ENCODE data around the gene CHKA. TPM values are rescaled to one million over a fixed set of nuclear protein-coding genes. Genes with fewer than 3 reads are reported as not detected.

The CHKA gene
- total RNA-seq, result 66.2 TPM

DNA sequence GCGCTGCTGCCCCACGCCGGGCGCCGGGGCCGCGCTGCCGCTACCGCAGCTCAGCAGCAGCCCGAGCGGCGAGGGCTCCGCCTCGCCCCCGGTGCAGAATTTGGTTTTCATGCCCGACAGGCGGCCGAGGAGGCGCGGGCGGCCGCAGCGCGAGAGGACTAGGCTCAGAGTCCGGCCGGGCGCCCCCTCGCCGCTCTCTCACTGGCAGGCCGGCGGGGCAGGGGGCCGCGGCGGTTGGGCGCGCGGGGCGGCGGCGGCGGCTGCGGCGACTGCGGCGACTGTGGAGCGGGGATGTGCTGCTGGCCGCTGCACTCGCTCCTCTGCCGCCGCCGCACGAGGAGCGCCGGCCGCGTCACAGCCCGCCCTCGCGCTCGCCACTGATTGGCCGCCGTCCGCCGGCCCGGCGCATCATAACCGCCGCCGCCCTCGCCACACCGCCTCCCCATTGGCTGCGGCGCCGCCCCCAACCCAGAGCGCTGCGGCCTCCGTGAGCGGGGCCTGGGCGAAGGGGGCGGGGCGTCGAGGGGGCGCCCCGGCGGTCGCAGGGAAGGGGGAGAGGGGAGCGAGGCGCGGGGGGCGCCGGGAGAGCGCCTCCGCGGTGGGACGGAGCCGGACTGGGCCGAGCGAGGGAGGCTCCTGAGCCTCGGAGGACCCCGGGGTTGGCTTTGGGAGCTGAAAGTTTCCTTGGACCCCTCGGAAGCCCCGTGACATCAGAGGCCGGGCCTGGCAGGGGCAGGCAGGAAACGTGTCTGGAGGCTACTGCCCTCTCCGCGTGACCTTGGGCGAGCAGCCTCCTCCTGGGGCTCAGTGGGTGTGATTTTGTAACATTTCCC lies at the start of gene CHKA:
TSS of gene CHKA (minus strand) at position 322 of the 833 bp plus-strand sequence. CDS start at position 111, 211 bp downstream.
- peak; percentile 94 for DNase-seq (ENCODE audit: low spot score)

DNA sequence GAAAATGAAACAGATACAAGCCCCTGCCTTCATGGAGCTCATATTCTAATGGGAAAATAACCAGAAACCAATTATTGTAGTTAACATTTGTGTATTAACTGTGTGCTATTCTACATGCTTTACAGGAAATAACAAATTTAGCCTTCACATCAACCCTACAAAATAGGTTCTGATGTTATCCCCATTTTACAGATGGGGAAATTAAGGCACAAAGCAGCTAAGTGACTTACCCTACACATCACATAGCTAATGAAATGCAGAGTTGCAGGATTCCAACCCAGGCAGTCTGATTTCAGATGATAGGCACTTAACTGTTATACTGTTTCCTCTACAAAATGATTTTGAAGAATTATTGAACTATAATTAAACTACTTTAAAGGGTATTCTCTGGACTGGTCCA lies 48.3 kb upstream of the CHKA start:
- no peak for DNase-seq (ENCODE audit: low spot score)

DNA sequence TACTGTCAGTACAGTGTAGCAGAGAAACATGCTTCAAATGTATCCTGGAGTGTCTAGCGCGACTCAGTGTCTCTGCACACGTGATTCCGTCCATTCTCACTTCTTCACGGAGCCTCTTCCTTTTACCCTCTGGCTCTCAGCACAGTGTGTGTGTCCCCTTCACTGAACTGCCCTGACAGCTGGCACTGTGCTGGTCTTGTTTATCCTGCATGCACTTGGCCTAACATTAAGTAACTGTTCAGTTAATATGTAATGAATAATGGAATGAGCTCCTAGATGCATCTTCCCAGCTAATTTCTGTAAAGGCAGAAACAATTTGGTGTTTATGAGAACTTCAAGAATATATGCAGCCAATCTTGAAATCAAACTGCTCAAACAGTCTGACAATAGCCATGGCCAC lies 47.5 kb upstream of the CHKA start:
- DNase-seq (ENCODE audit: low spot score), result no peak

DNA sequence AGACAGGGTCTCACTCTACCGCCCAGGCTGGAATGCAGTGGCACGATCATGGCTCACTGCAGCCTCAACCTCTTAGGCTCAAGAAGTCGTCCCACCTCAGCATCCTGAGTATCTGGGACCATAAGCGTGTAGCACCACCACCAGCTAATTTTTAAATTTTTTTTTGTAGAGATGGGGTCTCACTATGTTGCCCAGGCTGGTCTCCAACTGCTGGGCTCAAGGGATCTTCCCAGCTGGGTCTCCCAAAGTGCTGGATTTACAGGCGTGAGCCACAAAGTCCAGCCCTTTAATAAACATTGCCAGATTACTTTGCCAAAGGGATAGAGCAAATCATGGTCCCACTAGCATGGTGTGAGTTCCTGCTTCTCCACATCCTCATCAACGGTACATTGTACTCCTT lies 46.3 kb upstream of the CHKA start:
- DNase-seq (ENCODE audit: low spot score), result no peak

DNA sequence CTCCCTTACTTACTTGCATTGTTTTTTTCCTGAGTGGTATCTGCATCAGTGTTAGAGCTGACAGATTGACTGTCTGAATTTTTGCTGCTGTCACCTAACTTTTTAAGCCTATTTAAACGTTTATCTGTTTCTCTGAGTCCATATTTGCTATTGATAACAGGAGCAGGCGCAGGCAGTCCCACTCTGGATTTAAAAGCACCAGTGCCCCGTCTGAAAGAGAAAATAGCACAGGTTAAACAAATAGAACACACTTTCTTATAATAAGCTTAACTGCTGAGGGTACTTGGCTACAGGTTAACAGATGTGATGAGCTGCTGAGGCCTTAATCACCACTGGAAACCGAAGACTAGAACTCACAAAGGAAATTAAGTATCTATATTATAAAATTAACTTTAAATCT lies 45.8 kb upstream of the CHKA start:
- DNase-seq (ENCODE audit: low spot score), result no peak

DNA sequence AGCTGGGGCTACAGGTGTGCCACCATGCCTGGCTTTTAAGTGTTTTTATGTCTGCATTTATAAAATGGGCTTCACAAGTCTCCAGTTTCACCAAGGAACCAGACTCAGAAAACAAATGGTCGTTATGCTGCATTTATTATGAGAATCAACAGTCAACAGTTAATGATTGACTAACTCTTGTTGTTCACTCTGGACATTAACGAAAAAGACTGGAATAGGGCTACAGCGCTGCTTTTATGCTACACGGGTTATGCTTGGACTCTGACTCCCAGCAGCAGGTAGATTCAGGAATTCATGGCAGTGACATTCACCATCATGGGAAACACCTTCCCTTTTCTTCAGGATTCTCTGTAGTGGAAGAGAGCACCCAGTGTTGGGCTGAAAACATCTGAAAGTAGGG lies 44.4 kb upstream of the CHKA start:
- no peak for DNase-seq (ENCODE audit: low spot score)

DNA sequence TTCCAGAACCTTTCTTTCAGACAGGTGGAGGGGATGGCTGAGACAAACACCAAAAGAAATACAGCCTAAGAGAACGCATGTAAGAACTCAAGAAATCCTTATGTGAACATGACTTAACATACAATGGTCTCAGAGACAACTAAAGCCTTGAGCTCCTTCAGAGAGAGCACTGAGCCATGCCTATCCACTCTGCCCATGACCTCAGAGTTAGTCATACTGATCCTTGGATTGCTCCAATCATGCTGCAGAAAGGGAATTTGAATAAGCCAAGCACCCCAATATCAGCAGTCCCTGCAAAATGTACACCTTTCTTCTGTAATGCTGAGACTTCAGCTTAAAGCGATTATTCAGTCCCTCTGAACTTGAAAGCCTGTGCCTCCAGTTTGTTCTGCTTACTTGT lies 43.2 kb upstream of the CHKA start:
- DNase-seq (ENCODE audit: low spot score), result no peak

DNA sequence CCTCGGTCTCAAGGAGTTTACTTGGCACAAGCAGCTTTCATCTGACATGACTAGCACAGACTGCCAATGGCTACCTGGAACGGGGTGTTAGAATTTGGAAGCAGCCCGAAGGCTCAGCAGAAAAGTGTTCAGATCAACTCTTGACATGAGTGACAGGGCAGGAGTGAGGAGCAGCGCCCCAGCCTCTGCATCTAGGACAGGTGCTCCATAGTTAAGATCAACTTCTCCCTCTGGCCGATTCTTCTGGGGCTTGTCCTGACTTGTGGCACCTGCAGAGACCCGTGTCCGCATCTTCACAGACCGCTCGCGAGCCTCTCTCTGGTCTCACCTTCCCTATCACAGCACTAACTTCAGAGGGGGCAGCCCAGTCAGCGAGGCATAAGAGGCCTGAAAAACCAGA lies 42.5 kb upstream of the CHKA start:
- no peak for DNase-seq (ENCODE audit: low spot score)

DNA sequence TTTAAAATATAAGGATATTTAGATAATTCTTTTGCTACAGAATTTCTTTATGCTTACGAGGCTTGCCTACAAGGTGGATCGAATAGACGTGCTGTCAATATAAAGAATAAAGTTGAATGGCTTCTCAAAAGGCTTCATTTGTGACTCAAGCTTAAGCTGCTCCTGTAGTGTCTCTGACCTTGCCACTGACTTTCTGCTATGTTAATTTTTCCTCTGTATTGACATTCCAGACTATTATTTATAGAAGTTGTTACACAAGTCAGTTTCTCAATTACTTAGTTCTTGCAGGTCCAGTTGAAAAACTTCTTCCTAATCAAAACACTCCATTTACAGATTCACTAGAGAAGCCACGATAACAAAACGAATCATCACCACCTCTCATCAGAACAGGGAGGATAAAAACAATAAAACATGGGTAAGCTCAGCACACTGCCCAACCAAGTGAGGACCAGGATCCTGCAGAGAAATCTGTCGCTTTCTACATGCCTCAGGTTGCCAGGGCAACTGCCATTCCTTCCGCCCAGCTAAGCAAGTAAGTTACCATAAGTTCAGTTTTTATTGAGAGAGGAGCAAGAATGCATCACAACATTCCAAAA lies 39.0 kb upstream of the CHKA start:
- no peak for DNase-seq (ENCODE audit: low spot score)

DNA sequence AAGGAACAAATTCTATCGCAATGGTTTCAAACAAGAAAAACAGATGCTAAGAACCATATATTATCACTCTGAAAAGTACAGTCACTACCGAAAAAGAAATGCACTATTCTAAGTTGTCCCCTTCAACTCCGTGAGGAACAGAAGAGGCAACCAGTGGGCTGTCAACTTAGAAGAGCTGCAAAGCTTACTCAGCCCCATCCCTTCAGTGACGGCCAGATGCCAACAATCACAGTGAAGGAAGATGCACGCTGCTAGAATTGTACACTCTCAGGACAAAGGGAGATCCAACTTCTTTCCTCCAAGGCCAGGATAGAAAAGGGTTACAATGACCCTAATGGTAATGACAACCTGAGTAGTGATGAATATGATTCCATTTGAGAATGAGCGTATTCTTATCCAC lies 38.5 kb upstream of the CHKA start:
- no peak for DNase-seq (ENCODE audit: low spot score)

DNA sequence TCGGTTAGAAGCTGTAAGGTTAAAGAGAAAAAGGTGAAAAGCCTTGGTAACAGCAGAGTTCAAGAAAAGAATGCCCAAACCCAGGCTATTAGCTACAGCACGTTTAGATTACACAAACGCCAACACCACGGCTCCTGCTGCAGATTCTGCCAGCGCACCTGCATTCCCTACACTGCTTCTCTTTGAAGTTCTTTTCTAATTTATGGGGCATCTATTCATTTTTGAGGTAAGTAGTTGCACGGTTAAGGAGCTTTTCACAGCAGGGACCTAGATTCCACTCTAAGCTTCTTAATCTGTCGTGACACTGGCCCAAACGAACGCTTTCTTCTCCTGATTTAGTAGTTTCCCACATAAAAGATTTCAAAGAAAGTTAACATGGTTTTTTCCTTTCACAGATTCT lies 38.0 kb upstream of the CHKA start:
- no peak for DNase-seq (ENCODE audit: low spot score)

DNA sequence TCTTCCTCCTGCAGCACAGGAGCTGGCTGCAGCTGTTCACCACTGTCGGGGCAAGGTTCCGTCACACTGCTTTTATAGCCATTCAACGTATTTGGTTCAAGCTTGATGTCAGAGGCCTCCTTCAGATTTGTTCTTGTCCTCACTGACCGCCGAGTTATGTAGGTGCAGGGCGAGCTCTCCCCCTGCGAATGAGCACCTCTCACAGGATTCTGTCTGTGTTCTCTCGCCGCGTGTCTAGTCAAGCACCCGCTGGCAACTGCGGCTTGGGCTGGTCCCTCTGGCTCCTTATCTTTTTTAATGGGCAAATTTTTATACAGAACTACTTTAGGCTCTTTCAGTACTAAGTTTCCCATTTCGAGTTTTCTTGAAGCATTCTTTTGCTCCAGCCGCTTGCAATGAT lies 37.4 kb upstream of the CHKA start:
- no peak for DNase-seq (ENCODE audit: low spot score)

DNA sequence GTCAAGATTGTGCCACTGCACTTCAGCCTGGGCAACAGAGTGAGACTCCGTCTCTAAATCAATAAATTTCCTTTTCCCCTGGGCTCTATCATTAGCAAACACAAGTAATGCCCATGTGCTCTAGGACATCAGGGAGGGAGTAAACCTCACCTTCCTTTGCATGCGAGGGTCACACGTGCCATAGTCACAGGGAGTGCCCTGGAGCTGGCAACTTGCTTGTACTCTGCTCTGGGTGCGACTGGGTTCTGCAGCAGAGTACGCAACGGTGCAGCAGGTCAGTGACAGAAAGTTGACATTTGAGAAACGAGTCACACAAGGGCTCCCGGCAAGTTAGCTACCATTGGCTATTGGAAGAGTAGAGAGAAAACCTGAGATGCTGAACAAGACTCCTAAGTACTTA lies 32.6 kb upstream of the CHKA start:
- no peak for DNase-seq (ENCODE audit: low spot score)

DNA sequence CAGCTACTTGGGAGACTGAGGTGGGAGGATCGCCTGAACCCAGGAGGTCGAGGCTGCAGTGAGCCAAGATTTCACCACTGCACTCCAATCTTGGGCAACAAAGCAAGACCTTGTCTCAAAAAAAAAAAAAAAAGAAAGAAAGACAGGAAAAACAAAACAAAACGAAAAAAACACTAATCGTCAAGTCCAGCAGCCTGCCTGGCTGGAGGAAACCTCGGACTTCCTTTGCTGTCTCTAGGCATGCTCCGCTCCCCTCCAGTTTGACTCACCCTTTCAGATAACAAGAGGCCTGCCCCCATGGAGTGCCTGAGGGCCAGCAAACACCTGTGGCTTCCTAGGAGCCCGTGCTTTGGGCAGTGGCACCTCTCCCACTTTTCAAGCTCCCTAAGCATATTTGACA lies 28.8 kb upstream of the CHKA start:
- peak; percentile 64 for DNase-seq (ENCODE audit: low spot score)

DNA sequence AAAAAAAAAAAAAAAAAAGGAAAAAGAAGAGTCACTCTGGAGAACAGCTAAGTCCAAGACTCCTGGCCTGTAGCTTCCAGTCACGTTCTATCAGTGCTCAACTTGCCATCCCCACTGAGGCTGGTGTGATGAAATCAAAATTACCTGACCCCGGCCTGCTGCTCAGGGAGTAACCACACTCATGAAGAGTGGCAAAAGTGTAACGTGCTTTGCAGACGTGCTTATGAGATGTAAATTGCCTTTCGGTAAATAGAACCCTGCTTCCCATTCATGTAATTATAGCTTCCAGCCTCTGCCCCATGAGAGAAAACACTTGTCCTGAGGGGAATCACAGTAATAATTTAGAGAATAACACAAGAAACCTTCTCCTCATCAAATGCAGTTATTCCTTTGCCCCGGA lies 28.2 kb upstream of the CHKA start:
- no peak for DNase-seq (ENCODE audit: low spot score)

DNA sequence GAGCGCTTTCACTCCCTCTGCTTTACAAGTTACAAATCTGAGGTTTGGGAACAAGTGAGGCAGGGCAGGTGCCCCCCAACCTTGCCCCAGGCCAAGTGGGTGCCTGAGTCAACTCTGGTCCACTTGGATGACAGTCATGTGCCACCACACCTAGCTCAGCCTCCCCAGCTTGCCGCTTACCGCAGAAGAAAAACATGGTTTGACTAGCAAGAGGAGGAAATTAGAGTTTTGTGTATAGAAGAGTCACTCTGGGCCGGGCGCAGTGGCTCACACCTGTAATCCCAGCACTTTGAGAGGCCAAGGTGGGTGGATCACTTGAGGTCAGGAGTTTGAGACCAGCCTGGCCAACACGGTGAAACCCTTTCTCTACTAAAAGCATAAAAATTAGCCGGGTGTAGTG lies 27.7 kb upstream of the CHKA start:
- no peak for DNase-seq (ENCODE audit: low spot score)

DNA sequence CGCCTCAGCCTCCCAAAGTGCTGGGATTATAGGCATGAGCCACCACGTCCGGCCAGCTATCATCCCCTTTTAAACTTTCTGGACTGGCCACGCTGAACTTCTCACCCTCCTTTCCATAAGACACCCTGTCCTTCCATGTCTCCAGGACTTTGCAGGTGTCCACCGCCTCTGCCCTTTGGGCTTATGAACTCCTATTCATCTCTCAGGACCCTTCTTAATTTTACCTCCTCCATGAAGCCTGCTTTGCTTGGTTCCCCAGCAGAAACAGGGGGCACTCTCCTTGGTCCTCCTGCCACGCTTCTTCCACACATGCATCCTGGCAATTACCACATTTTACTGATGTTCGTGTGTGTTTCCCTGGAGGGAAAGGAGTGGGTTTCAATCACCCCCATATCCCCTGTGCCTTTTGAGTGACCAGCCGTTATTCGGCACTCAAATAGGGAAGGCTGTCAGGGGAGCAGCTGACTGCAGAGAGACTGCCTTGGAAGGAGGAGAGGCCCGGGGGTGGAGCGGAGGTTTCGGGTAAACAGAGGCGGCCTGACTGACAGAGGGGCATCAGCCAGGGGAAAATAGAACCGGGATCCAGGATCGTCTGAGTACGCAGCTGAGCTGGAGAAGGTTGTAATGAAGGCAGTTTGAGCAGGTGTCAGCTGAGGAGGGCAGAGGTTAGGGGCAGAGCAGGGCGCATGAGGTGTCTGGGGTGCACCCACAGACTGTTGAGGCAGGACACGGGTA lies 27.1 kb upstream of the CHKA start:
- DNase-seq (ENCODE audit: low spot score), result no peak

DNA sequence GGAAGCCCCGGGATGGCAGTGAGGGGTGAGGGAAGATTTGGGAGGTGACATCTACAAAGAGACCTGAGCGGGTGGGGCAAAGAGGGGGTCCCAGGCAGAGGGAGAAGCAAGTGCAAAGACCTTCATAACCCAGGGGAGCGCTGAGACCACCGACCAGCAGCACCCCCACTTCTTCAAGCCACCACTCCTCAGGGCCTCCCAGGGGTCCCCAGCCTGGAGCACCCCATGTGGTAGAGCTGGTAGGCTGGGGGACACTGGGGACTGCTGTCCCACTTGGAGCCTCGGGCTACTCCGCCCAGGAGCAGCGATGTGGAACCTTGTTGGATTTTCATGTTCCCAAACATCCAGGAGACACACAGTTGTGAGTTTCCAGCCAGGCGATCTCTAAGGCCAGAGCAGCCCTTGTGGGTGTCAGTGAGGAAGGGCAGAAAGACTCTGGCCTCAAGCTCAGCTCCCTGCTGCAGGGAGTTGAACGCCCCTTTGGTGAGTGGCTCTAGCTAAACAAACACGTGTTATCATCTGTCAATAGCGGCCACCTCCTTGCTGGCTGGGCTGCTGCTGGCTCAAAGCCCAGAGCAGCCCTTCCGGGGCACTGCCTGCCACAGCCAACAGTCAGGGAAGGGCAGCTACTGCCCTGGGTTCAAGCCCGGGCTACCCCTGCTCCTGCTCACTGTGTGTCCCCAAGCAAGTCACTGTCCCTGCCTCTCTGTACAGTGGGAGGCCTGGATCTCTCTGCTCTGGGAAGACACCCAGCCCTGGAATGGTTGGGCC lies 25.7 kb upstream of the CHKA start:
- peak; percentile 77 for DNase-seq (ENCODE audit: low spot score)

DNA sequence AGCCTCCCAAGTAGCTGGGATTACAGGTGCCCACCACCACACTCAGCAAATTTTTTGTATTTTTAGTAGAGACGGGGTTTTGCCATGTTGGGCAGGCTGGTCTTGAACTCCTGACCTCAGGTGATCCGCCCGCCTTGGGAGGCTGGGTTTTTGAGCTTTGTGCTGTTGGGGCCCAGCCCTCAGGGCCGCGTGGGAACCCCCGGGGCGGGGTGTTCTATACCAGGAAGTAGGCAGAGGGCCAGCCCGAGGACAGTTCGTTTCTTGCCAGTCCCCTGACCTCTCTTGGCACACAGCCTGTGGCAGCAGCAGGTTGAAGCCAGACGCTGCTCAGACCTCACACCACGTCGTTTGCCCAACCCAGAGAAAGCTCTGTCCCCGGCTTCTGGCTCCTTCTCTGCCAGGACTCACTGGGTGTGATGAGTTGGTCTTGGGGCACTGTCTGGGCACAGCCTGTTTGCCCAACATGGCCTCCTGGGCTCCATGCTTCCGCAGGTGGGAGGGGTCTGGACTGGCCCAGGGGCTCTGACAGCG lies 24.9 kb upstream of the CHKA start:
- peak; percentile 95 for DNase-seq (ENCODE audit: low spot score)

DNA sequence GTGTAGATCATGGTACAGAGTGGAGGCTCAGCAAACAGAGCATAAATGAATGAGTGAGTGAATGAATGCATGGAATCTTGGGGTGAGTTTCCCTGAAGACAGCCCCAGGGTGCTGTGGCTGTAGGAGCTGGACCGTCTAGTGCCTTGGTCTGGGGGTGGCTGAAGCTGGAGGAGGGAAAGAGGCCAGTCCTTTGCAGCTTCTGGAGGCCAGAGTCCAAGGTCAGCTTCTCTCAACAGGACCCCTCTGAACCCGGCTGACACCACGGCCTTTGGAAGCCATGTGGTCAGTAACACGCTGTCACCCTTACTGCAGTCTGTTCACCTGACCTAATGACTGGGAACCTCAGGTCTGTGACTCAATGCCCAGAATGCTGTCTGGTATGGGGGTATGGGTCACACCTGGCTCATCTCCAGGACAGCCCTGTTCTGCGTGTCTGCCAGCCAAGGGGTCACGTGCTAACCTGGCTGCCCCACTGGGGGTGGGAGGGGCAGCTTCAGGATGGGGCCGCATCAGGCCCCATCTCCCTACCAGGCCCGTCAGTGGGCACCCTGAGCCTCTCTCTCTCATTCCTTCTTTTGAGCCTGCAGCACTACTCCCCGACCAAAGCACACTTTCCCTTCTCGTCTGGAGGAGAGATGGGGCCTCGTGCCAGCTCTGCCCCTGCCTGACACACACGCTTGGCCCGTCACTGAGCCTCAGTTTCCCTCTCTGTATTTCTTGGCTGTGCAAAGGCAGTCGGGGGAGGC lies 24.1 kb upstream of the CHKA start:
- DNase-seq (ENCODE audit: low spot score), result peak; percentile 63

DNA sequence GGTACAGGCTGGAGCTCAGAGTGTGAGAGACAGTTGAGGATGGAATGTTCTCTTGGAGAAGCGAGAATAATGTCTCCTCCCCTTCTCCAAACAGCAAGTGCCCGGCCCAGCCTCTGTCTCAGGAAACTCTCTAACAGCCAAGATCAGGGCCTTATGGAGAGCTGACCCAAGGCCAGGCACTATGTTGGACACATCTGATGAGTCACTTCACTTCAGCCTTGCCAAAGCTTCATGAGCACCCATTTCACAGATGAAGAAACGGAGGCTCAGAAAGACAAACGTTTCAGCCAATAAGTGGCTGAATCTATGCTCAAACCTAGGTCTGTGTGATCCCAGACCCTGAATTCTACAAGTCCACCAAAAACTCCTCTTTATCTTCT lies 22.1 kb upstream of the CHKA start:
- DNase-seq (ENCODE audit: low spot score), result no peak
